Measurements from ENCODE around the gene SLC6A1.

GRCh38 chr3:11020764-11021163, 28.2 kb downstream of the SLC6A1 start:
- no peak for TF ChIP-seq ZNF274 (IDR thresholded peaks at IDR 0.05; ENCODE audit: low read depth, low read length)
- no peak for TF ChIP-seq SUZ12 (IDR thresholded peaks at IDR 0.05; ENCODE audit: extremely low read depth, insufficient read depth, insufficient read length)
- TF ChIP-seq YY1 (IDR thresholded peaks at IDR 0.05; ENCODE audit: insufficient read depth, insufficient read length), result no peak
